GM18951 (cell line): ENCODE results near the gene DHRSX.
"Not testable (repeated sequence)": the region's sequence is repeated elsewhere in the genome, so short reads cannot be mapped to it uniquely, and the experiment has no call there.

ENCODE experiments used
- POLR2A ChIP-seq: IDR thresholded peaks from 4 replicates; pipeline ENCODE4 v1.6.1; 2011; ENCODE audit warnings: mild to moderate bottlenecking; ENCODE audit not compliant: insufficient read length, insufficient read depth; ENCODE audit errors: extremely low read depth
- in situ Hi-C: fragments of 300-500 bp; cut with MboI; formaldehyde crosslinking; loops from one replicate; pipeline ENCODE4 v1.12.0; 2022; ENCODE audit warnings: low sequenced_read_pairs, mixed read lengths, inconsistent platforms; ENCODE audit not compliant: unreplicated experiment

The DHRSX gene

DNA sequence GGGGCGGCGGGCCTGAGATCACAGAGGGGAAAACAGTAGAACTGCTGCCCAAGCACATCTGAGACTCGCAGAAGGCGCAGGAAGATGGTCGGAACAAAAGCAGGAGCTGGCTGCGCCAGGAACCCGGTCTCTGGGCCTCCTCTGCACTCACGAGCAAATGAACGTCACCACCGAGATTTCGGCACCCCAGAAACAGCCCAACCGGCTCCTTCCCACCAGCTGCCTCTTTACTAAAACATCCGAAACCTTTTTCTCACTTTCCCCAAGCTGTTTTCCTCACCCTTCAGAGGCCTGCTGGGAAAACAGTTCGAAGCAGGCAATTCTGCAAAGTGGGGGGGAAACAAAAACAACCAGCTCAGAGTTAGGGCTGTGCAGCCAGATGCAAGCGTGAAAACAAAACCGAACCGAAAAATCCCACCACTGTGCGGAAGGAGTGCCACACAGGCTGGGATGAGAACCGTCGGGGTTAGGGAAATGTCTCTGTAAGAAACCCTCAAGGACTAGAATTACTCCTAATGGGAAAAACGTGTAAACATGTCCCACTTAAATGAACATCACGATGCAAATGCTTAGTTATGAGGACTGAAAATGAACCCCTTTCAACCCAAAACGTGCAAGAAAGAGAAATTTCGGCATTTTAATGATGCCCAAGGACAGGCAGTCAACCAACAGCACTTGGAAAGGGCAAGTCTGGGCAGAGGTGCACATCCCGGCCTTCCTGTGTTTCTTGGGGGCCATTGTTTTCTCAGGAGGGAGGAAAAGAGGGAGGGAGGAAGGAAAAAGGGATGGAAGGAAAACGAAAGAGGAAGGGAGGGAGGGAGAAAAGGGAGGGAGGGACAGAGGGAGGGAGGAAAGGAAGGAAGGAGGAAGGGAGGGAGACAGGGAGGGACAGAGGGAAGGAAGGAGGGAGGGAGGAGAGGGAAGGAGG lies 15.8 kb downstream of the DHRSX start:
- in situ Hi-C loops: no loop called here
- no peak for TF ChIP-seq POLR2A

DNA sequence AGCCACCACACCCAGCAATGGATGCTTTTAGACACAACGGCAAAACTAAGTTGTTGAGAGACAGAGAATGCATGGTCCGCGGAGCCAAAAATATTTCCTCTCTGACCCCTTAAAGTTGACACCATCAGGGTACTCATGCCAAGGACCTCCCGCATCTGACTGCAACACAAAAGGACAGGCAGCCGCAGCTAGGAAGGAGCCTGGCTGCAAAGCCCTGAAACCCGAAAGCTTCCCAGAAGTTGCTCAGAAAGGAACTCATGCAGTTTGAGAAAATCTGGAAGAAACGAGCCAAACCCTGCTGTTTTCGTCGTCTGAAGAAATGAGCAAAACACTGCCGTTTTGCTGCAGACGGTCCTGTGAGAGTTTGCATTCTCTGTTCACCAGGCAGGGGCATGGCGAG lies 16.5 kb downstream of the DHRSX start:
- in situ Hi-C loops: no loop called here
- TF ChIP-seq POLR2A: no peak

DNA sequence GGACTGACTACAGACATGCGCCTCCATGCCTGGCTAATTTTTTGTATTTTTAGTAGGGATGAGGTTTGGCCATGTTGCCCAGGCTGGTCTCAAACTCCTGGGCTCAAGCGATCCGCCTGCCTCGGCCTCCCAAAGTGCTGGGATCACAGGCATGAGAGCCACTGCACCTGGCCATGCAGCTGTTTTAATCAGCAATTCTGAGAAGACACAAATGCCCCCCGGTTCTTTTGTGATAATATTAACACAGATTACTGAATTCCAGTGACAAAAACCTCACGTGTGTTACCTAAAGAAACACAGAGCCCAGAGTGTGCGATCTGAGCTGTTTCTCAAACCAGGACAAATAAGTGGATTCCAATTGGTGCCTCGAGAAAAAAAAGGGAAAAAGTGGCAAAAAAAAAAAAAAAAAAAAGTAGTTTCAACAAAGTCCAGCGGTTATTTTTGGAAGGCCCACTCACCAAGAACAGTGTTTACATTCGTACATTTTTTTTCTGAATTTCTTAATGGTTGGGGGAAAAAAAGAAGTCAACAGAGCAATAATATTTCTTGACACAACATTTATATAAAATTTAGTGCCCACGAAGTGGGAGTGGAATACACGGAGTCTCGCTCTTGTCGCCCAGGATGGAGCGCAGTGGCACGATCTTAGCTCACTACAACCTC lies 17.2 kb downstream of the DHRSX start:
- in situ Hi-C loops: no loop called here
- no peak for TF ChIP-seq POLR2A

DNA sequence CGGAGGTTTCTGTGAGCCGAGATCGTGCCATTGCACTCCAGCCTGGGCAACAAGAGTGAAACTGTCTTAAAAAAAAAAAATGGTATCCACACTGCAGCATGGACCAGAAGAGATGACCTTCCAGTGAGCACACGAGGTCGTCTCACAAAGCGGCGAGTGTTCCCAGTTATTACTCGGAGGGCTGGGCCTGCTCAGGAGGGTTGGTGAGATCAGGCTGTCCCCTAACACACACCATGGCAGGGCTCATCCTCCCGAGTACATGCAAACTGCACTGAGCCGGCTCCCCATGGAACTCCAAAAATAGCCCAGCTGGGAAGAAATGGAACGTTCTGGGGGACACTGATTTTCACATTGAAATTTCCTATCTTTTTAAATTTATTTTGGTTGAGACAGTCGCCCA lies 19.2 kb downstream of the DHRSX start:
- in situ Hi-C loops: not testable (repeated sequence)

DNA sequence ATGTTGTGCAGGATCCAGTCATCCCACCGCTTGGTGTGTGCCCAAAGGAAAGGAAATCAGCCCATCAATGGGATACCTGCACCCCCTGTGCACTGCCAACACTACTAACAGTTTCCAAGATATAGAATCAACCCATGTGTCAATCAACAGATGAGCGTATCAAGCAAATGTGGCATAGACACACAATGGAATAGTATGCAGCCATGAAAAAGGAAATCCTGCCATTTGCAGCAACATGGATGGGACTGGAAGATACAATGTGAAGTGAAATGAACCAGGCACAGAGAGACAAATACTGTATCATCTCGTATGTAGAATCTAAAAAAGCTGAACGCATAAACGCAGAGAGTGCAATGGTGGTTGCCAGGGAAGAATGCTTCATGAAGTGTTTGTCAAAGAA lies 20.8 kb downstream of the DHRSX start:
- in situ Hi-C loops: not testable (repeated sequence)

DNA sequence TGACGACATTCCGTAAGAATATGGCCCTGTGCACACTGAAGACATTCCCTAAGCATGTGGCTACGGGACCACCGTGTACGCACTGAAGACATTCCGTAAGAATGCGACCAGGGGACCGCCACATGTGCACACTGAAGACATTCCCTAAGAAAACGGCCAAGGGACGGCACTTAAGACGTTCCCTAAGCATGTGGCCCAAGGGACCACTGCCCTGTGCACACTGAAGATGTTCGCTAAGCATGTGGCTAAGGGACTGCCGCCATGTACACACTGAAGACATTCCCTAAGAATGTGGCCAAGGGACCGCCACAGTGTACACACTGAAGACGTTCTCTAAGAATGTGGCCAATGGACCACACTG lies 21.4 kb downstream of the DHRSX start:
- in situ Hi-C loops: no loop called here
- TF ChIP-seq POLR2A: no peak

DNA sequence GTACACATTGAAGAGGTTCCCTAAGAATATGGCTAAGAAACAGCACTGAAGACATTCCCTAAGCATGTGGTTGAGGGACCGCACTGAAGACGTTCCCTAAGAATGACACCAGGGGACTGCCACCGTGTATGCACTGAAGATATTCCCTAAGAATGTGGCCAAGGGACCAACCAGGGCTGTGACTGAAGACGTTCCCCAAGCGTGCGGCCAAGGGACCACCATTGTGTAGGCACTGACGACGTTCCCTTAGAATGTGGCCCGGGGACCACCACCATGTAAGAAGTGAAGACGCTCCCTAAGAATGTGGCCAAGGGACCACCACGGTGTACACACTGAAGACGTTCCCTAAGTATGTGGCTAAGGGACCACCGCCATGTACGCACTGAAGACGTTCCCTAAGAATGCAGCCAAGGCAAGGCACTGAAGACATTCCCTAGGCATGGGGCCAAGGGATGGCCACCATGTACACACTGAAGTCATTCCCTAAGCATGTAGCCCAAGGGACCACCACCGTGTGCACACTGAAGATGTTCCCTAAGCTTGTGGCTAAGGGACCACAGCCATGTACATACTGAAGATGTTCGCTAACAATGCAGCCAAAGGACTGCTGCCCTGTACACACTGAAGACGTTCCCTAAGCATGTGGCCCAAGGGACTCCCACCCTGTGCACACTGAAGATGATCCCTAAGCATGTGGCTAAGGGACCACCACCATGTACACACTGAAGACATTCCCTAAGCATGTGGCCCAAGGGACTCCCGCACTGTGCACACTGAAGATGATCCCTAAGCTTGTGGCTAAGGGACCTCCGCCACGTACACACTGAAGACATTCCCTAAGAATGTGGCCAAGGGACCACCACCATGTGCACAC lies 22.0 kb downstream of the DHRSX start:
- in situ Hi-C loops: no loop called here
- no peak for TF ChIP-seq POLR2A

DNA sequence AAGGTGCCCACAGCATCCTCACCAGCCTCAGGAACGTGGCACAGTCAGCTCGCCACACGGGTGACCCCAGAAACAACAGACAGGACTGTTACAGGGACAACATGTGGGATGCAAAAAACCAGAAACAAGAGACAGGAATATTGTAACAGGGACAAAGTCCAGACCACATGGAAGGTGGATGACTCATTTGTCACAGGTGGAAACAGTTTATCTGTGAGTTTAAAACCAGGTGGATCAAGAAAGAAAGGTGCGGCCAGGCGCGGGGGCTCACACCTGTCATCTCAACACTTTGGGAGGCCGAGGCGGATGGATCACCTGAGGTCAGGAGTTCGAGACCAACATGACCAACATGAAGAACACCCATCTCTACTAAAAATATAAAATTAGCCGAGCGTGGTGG lies 23.5 kb downstream of the DHRSX start:
- in situ Hi-C loops: not testable (repeated sequence)

DNA sequence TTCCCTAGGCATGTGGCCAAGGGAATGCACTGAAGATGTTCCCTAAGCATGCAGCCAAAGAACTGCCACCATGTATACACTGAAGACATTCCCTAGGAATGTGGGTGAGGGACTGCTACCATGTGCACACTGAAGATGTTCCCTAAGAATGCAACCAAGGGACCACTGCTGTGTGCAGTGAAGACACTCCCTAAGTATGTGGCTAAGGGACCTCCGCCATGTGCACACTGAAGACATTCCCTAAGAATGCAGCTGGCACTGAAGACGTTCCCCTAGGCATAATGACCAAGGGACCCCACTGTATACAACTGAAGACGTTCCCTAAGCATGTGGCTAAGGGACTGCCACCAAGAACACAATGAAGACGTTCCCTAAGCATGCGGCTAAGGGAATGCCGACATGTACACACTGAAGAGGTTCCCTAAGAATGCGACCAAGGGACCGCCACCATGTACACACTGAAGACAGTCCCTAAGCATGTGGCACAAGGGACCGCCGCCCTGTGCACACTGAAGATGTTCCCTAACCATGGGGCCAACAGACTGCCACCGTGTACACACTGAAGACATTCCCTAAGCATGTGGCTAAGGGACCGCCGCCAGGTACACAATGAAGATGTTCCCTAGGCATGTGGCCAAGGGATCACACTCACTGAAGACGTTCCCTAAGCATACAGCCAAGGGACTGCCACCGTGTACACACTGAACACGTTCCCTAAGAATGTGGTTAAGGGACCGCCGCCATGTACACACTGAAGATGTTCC lies 25.6 kb downstream of the DHRSX start:
- TF ChIP-seq POLR2A: no peak
- in situ Hi-C loops: no loop called here

DNA sequence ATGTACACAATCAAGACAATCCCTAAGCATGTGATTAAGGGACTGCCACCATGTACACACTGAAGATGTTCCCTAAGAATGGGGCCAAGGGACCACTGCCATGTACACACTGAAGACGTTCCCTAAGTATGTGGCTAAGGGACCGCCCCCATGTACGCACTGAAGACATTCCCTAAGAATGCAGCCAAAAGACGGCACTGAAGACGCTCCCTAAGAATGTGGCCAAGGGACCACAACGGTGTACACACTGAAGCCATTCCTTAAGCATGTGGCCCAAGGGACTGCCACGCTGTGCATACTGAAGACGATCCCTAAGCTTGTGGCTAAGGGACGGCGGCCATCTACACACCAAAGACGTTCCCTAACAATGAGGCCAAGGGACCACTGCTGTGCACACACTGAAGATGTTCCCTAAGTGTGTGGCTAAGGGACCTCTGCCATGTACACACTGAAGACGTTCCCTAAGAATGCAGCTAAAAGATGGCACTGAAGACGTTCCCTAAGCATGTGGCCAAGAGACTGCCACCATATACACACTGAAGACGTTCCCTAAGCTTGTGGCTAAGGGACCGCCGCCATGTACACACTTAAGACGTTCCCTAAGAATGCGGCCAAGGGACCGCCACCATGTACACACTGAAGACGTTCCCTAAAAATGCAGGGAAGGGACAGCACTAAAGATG lies 26.4 kb downstream of the DHRSX start:
- in situ Hi-C loops: no loop called here
- TF ChIP-seq POLR2A: no peak

DNA sequence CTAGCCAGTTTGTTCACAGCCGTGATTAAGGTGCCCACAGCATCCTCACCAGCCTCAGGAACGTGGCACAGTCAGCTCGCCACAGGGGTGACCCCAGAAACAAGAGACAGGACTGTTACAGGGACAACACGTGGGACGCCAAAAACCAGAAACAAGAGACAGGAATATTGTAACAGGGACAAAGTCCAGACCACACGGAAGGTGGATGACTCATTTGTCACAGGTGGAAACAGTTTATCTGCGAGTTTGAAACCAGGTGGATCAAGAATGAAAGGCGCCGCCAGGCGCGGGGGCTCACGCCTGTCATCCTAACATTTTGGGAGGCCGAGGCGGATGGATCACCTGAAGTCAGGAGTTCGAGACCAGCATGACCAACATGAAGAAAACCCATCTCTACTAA lies 27.7 kb downstream of the DHRSX start:
- in situ Hi-C loops: not testable (repeated sequence)

DNA sequence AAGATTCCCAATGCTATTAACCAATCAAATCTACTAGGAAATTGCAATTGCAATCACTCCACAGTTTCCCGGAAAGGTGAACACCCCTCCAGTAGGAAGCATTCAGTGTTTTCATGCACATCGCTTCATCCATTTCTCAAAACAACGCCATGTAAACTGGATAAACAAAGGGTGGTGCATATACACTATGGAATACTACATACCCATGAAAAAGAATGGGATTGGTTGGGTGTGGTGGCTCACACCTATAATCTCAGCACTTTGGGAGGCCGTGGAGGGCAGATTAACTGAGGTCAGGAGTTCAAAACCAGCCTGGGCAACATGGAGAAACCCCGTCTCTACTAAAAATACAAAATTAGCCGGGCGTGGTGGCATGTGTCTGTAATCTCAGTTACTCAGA lies 29.1 kb downstream of the DHRSX start:
- no peak for TF ChIP-seq POLR2A
- in situ Hi-C loops: no loop called here

DNA sequence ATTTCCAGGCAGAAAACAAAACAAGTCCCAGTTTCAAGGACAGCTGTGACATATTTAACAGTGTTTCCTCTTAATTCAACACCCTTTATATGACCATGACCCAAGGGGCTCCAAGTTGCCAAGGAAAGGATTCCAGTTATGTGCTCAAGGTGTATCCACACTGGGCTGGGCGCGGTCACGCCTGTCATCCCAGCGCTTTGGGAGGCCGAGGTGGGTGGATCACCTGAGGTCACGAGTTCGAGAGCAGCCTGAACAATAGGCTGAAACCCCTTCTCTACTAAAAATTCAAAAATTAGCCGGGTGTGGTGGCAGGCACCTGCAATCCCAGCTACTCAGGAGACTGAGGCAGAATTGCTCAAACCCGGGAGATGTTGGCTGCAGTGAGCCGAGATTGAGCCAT lies 29.6 kb downstream of the DHRSX start:
- in situ Hi-C loops: not testable (repeated sequence)

DNA sequence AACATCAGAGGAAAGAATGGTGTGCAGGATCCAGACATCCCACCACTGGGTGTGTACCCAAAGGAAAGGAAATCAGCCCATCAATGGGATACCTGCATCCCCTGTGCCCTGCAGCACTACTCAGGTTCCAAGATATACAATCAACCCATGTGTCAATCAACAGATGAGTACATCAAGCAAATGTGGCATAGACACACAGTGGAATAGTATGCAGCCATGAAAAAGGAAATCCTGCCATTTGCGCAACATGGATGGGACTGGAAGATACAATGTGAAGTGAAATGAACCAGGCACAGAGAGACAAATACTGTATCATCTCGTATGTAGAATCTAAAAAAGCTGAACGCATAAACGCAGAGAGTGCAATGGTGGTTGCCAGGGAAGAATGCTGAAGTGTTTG lies 30.9 kb downstream of the DHRSX start:
- in situ Hi-C loops: not testable (repeated sequence)
